ENCODE measurements around the gene EPB41L1.

DNA sequence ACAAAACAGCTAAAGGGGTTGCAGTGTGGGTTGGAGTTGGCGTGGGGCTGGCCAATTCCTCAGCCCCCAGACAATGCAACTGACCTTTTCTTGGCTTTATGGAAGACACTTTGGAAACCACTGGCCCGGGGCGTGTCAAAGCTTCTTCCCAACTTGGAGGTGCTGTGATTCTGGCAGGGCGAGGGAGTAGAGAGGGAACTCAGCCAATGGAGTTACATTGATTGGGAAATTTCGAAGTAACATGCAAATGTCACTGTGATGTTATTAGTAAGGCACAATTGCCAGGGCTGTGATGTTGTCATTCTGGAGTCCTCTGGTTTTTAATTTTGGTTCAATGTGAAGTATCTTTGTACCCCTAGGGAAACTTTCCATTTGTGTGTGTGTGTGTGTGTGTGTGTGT is 41.5 kb upstream of the EPB41L1 start:
- TF ChIP-seq, protein P1, sequence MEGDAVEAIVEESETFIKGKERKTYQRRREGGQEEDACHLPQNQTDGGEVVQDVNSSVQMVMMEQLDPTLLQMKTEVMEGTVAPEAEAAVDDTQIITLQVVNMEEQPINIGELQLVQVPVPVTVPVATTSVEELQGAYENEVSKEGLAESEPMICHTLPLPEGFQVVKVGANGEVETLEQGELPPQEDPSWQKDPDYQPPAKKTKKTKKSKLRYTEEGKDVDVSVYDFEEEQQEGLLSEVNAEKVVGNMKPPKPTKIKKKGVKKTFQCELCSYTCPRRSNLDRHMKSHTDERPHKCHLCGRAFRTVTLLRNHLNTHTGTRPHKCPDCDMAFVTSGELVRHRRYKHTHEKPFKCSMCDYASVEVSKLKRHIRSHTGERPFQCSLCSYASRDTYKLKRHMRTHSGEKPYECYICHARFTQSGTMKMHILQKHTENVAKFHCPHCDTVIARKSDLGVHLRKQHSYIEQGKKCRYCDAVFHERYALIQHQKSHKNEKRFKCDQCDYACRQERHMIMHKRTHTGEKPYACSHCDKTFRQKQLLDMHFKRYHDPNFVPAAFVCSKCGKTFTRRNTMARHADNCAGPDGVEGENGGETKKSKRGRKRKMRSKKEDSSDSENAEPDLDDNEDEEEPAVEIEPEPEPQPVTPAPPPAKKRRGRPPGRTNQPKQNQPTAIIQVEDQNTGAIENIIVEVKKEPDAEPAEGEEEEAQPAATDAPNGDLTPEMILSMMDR (conservative IDR thresholded peaks at IDR 0.05), result no peak
- TF ChIP-seq EZH2 (IDR thresholded peaks at IDR 0.05; ENCODE audit: low read depth), result no peak
